H54 (cell line): ENCODE measurements around the gene SPG7.

Experiments
- DNase-seq: peaks from one replicate; pipeline ENCODE4 v3.0.0; 2011; ENCODE audit warnings: low spot score, mixed read lengths; ENCODE audit not compliant: insufficient read length
- FAIRE-seq: peaks from 3 replicates; lab custom pipeline; 2011; peaks lifted over from hg19 to GRCh38; lab: Jason Lieb, UNC
- POLR2A ChIP-seq: IDR thresholded peaks from 2 replicates; pipeline ENCODE4 v1.6.1; 2011; ENCODE audit warnings: low read depth, mild to moderate bottlenecking, low read length

The SPG7 gene

GRCh38 chr16:89491974-89492687 lies 16.1 kb upstream of the SPG7 start:
- FAIRE-seq, result no peak
- DNase-seq, result no peak
- TF ChIP-seq POLR2A, result no peak

DNA sequence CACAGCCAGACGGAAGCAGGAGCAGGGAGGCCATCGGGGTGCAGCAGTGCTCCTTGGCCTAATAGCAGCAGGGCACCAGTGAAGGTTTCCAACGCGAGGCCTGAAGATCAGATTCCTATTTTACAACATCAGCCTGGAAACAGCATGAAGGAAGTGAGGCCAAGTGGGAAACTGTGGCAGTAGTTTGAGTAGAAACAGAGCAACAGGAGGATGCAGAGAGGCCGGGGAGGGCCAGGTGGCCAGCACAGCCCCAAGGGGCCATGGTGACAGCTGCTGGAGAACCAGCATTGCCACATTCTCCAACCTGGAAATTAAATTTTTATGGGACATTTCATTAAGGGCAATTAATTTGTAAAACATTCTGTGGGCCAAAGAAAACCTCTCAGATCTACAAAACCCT lies 14.4 kb upstream of the SPG7 start:
- DNase-seq, result no peak
- FAIRE-seq, result no peak
- TF ChIP-seq POLR2A, result no peak

DNA sequence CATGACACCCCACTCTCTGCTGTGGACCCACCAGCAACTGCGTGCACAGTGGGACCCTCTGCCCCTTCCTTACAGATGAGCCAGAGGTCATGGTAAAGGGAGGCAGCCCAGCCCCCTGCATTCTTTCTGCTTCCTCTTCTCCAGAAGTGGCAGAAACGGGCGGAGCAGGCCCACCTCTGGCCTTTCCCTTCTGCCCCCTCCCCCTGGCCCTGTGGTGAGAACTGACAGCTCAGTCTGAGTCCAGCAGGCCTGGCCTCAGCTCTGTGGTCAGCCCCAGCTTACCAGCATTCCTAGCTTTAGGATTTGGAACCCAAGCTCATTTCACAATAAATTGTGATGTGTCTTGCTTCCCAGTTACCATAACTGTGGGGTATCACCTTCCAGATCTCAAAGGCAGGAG lies 13.1 kb upstream of the SPG7 start:
- no peak for FAIRE-seq
- DNase-seq, result peak; percentile 61
- no peak for TF ChIP-seq POLR2A

DNA sequence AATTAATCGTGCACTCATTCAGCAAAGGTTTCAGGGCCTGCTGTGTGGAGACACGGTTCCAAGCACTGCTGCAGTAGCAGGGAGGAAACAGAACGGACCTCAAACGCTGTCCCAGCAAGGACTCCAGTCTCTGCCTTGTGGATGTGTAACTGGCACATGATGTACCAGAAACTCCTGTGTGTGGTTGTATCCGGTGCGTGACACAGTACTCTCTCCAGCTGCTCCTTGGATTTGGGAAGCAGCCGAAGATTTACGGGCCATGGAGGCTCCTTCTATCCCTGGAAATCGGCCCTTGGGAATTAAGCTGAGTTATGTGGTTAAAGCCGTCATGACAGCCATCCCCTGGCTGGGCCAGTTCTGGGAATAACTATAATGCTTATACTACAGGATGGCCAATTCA lies 9.4 kb upstream of the SPG7 start:
- DNase-seq, result no peak
- FAIRE-seq, result no peak
- no peak for TF ChIP-seq POLR2A

DNA sequence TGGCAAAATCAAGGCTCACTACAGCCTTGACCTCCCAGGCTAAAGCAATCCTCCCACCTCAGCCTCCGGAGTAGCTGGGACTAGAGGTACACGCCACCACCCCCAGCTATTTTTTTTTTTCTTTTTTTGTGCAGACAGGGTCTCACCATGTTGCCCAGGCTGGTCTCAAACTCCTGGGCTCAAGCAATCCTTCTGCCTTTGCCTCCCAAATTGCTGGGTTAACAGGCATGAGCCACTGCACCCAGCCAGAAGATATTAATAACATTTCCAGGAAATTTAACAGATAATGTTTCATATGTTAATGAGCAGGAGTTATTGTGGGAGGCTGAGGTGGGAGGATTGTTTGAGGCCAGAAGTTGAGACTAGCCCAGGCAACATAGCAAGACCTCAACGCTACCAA lies 8.4 kb upstream of the SPG7 start:
- DNase-seq, result no peak
- FAIRE-seq, result no peak
- TF ChIP-seq POLR2A, result no peak

GRCh38 chr16:89502081-89502843 lies 5.9 kb upstream of the SPG7 start:
- 0 out of 2 replicates have a peak, but pooled peaks have one; percentile 11 for TF ChIP-seq POLR2A
- DNase-seq (peak; percentile 67), FAIRE-seq (no peak)

DNA sequence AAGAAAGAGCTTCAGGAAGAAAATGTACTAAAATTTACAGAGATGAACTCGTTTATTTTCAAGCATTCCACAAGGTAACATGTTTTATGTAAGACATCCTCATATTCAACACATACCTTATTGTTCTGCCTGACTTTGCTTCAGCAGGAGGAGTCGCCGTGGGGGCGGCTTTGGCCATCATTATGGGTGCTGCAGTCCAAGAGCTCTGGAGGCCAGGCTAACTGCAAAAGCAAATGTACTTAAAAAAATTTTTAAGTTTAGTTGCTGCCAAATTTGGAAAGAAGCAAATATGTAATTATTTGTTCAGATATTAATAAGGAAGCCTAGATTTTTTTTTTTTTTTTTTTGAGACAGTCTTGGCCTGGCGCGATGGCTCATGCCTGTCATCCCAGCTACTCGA lies 4.1 kb upstream of the SPG7 start:
- FAIRE-seq (no peak), DNase-seq (no peak)
- TF ChIP-seq POLR2A, result no peak

GRCh38 chr16:89505204-89506112 lies 2.7 kb upstream of the SPG7 start:
- no peak for TF ChIP-seq POLR2A
- peak; percentile 72 for DNase-seq
- FAIRE-seq, result peak; percentile 27

GRCh38 chr16:89506113-89506504 lies 2.1 kb upstream of the SPG7 start:
- FAIRE-seq (no peak), DNase-seq (no peak)
- no peak for TF ChIP-seq POLR2A

DNA sequence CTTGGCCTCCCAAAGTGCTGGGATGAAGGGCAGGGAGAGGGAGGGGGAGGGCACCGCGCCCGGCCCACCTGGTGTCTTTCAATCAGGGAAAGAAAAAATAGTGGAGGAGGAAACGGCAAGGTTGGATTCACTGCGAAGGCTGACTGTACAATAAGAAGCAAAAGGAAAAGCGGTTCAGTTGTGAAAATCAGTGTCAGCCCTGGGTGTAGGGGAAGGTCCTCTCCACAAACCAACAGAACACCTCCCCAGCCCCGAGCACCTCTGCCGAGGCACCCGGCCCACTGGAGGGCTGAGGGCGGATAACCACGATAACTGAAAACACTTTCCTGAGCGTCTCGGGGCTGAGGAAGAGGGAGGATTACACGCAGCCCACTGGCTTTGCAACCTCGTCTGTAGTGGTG lies 1.4 kb upstream of the SPG7 start:
- no peak; the same call in 1 of the 2 replicates for TF ChIP-seq POLR2A
- FAIRE-seq, result no peak
- no peak for DNase-seq

DNA sequence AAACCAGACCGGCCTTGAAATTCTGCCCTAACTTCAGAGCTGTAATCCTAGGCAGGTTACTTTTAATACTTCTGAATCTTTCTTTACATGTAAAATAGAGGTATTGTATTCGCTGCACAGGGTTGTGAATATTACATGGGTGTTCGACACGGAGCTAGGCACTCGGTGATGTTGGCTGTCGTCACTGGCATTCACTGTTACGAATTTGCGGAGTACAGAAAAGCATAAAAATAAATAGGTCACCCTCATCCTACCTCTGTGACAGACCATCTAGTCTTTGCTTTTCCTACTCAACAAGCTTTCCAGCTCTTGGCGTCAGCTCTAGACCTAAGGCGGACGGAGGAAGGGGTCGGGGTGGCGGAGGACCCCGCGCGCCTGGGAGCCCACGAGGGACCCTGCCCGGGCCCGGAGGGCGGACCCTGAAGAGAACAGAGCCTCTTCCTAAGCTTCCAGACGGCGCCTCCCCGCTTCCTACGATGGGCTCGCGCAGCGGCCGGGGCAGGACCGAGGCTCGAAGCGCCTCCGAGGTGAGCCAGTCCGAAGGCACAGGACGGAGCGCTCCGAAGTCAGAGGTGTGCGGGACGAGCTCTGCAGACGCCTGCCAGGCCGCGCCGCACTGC lies 879 bp upstream of the SPG7 start:
- DNase-seq (no peak), FAIRE-seq (no peak)
- TF ChIP-seq POLR2A, result no peak; the same call in 1 of the 2 replicates

GRCh38 chr16:89510526-89510925 lies 2.3 kb downstream of the SPG7 start:
- DNase-seq (no peak), FAIRE-seq (no peak)
- TF ChIP-seq POLR2A, result no peak

DNA sequence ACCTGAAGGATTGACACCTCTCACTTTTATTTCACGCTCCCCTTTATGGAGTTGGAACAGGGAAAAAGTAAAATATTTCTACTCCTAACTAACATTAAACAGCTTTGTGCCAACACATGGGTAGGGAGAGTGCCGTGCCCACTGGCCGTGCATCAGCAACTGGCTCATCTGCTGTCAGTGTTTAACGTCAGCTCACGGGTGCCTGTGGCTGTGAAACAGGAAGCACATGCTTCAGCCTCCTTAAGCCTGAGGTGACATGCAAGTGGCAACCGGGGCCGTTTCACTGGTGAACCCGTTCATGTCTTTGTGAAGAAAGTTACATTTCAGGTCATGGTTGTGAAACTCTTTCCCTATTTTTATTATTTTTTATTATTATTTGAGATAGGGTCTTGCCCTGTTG lies 3.2 kb downstream of the SPG7 start:
- TF ChIP-seq POLR2A, result no peak
- DNase-seq, result no peak
- FAIRE-seq, result no peak
